Peyer's patch (tissue), 4 donors: ENCODE measurements around the gene PRPSAP1. TPM values are rescaled to one million over a fixed set of nuclear protein-coding genes. Genes with fewer than 3 reads are reported as not detected.
"Not testable (repeated sequence)": the region's sequence is repeated elsewhere in the genome, so short reads cannot be mapped to it uniquely, and the experiment has no call there.

Source experiments
- DNase-seq, 3 donors: peaks; one replicate each; pipeline ENCODE4 v3.0.0-alpha.2; 2017 to 2019
- H3K27ac ChIP-seq, 4 donors: fragments of 200-600 bp; sonication (generic); one replicate each; pipeline ENCODE4 v1.5.1; 2016 to 2019
- H3K27me3 ChIP-seq, 2 donors: fragments of 200-600 bp; sonication (generic); one replicate each; pipeline ENCODE4 v1.5.1; 2019
- H3K36me3 ChIP-seq, 3 donors: fragments of 200-600 bp; sonication (generic); one replicate each; pipeline ENCODE4 v1.5.1; 2016 to 2019
- H3K4me1 ChIP-seq, 4 donors: fragments of 200-600 bp; sonication (generic); one replicate each; pipeline ENCODE4 v1.5.1; 2016 to 2019
- H3K4me3 ChIP-seq, 4 donors: fragments of 200-600 bp; sonication (generic); 1 replicate in 3 of 4; 2 replicates in 1 of 4; pipeline ENCODE4 v1.5.1; 2016 to 2019; ENCODE audit warnings: mild to moderate bottlenecking in 1 of 4
- H3K9me3 ChIP-seq, 4 donors: fragments of 200-600 bp; sonication (generic); one replicate each; pipeline ENCODE4 v1.5.1; 2016 to 2019; ENCODE audit warnings: mild to moderate bottlenecking in 1 of 4
- POLR2A ChIP-seq, 2 donors: fragments of 450-650 bp; IDR thresholded peaks; one replicate each; pipeline ENCODE4 v1.5.1; 2017; ENCODE audit warnings: antibody characterized with exemption in 2 of 2, mild to moderate bottlenecking in 2 of 2, moderate library complexity in 2 of 2
- total RNA-seq, 4 donors: library from RNA; depleted of rRNA; stranded (reverse); fragments of >200 nt; gene quantifications; one replicate each; pipeline ENCODE4 v1.1.0, GENCODE V29; 2016
- TF ChIP-seq, protein P1 (sequence below), 6 experiments: fragments of 450-650 bp in 4 of 6; fragments of 200-600 bp in 2 of 6; sonication (generic) in 1 of 6; IDR thresholded peaks; one replicate each; pipeline ENCODE4 v1.5.1; 2017 to 2019; ENCODE audit warnings: antibody characterized with exemption in 6 of 6, mild to moderate bottlenecking in 3 of 6, moderate library complexity in 1 of 6

PRPSAP1 gene
- total RNA-seq, 4 donors from 2014 or later = 39.4 to 105 (median 70.4) TPM

DNA sequence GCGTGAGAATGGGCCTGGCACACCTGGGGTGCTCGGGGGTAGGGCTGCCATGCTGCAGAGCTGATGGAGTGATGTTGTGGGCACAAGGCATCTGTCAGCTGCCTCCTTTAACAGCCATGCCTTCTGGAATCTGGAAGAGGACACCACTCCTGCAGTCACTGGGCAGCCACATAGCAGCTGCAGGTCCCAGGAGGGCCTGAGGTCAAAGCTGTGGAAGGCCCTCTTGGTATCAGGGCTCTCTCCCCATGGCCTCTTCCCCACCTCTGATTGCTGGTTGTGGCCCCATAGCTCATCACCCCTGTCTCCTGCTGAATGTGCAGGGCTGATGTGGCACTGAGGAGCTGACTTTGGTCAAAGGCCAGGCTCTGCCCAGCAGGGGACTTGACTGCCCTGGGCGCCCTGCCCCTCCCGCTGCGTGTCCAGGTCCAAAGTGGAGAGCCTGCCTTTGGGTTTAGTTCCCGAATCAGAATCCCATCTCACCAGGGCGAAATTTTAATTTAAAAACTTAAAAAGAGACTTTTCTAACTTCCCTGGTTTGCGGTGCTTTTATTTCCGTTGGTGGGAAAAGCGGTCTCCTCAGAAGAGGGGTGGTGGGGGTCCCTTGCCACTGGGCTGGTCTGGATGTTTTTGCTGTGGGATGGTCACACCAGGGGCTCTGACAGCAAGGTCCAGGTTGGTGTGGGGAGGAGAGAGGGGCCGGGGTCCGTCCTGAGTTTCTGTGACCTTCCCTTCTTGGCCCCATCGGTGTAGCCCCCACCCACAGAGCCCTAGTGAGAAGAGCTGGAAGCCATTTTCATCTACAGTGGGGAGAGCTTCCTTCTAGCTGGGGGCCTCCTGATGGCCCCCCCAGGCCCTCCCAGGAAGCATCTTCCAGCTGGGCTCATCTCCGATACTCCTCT is 82.7 kb downstream of the PRPSAP1 start:
- peak in 2 of 3 donors; percentile 41 to 78 for DNase-seq
- H3K27ac ChIP-seq = peak overlapping the region; percentile 64 to 98 (median 81)
- H3K36me3 ChIP-seq = peaks cover 0 to 21% (median 0%) of the 10 kb centered on the region in 3 donors
- no peaks in the 10 kb centered on the region for H3K9me3 ChIP-seq
- TF ChIP-seq POLR2A (IDR thresholded peaks at IDR 0.05) = peak in 1 of 2 donors; percentile 42
- TF ChIP-seq, protein P1, sequence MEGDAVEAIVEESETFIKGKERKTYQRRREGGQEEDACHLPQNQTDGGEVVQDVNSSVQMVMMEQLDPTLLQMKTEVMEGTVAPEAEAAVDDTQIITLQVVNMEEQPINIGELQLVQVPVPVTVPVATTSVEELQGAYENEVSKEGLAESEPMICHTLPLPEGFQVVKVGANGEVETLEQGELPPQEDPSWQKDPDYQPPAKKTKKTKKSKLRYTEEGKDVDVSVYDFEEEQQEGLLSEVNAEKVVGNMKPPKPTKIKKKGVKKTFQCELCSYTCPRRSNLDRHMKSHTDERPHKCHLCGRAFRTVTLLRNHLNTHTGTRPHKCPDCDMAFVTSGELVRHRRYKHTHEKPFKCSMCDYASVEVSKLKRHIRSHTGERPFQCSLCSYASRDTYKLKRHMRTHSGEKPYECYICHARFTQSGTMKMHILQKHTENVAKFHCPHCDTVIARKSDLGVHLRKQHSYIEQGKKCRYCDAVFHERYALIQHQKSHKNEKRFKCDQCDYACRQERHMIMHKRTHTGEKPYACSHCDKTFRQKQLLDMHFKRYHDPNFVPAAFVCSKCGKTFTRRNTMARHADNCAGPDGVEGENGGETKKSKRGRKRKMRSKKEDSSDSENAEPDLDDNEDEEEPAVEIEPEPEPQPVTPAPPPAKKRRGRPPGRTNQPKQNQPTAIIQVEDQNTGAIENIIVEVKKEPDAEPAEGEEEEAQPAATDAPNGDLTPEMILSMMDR (IDR thresholded peaks at IDR 0.05) = no peak
- H3K27me3 ChIP-seq = no peaks in the 10 kb centered on the region
- peak overlapping the region in 3 of 4 donors; percentile 28 to 49 (median 40) for H3K4me3 ChIP-seq
- H3K4me1 ChIP-seq = peaks cover 8 to 66% (median 59%) of the 10 kb centered on the region in 4 donors

DNA sequence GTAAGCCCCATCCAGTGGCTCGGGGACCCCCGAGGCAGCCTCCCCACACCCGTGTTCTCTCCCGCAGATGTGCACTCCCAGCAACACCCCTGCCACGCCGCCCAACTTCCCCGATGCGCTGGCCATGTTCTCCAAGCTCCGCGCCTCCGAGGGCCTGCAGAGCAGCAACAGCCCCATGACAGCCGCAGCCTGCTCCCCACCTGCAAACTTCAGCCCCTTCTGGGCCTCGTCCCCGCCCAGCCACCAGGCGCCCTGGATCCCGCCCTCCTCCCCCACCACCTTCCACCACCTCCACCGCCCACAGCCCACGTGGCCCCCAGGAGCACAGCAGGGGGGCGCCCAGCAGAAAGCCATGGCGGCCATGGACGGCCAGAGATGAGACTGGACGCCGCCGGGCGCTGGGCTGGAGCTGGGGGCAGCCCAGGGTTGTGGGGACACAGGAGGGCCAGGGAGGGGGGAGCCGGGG is 83.6 kb downstream of the PRPSAP1 start:
- Histone ChIP-seq H3K27ac (peak overlapping the region; percentile 20 to 98 (median 70)), H3K4me1 (peaks cover 8 to 66% (median 59%) of the 10 kb centered on the region in 4 donors), H3K4me3 (peak overlapping the region in 2 of 4 donors; percentile 2 to 4), H3K9me3 (no peaks in the 10 kb centered on the region), H3K27me3 (no peaks in the 10 kb centered on the region), H3K36me3 (peaks cover 0 to 21% (median 0%) of the 10 kb centered on the region in 3 donors)
- TF ChIP-seq, protein P1 (IDR thresholded peaks at IDR 0.05) = no peak
- TF ChIP-seq POLR2A (IDR thresholded peaks at IDR 0.05) = no peak
- peak in 1 of 3 donors; percentile 36 for DNase-seq

DNA sequence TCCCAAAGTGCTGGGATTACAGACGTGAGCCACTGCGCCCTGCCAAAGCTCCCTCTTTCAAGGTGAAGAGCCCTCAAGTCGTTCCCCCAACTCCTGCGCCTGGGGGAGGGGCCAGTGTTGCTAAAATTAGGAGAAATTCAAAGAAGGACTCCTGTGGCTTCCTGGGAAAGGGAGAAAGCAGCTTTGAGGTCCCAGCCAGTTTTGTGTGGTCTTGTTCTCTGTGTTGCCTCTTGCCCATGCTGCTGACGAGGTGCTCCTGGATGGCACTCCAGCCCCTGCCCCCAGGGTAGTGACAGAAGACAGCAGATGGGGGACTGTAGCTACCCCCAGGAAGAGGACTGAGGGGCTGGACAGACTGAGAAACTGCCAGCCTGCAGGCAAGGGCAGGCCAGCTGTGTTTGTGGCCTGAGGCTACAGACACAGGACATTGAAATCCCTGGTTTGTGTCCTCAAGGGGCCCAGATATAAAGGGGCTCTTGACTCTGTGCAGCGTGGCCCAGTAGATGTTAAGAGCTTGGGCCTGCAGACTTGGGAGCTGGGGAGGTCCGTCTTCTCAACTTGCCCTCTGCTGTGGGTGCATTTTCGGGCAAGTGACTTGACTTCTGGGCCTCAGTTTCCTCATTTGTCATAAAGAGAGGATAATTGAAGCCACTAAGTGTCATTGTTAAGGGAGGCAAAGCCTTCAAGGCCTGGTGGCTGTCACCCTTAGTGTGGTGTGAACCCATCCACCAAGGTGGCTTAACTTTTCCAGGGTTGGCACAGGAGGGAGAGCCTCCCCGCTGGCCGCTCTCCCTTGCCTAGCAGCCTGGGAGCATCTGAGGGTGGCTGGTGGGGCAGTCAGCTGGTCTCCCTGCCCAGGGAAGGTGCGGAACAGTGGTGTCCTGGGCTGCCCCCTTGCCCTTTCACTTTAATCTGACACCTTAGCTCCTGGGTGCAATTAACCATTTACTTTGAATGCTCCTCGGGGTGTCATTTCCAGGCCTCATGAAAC is 84.4 kb downstream of the PRPSAP1 start:
- Histone ChIP-seq H3K4me3 (peak overlapping the region in 1 of 4 donors; percentile 87), H3K36me3 (peaks cover 0 to 21% (median 0%) of the 10 kb centered on the region in 3 donors), H3K27me3 (no peaks in the 10 kb centered on the region), H3K4me1 (peaks cover 10 to 66% (median 63%) of the 10 kb centered on the region in 4 donors), H3K9me3 (no peaks in the 10 kb centered on the region), H3K27ac (peak overlapping the region; percentile 63 to 98 (median 80))
- TF ChIP-seq, protein P1 (IDR thresholded peaks at IDR 0.05) = no peak
- TF ChIP-seq POLR2A (IDR thresholded peaks at IDR 0.05) = no peak
- DNase-seq = no peak

- Histone ChIP-seq H3K4me1 (peaks cover 15 to 71% (median 65%) of the 10 kb centered on the region in 4 donors), H3K9me3 (no peaks in the 10 kb centered on the region), H3K36me3 (peaks cover 0 to 21% (median 0%) of the 10 kb centered on the region in 3 donors), H3K27me3 (no peaks in the 10 kb centered on the region), H3K4me3 (peak overlapping the region in 3 of 4 donors; percentile 23 to 87 (median 36)), H3K27ac (peak overlapping the region; percentile 67 to 98 (median 84))
- peak; percentile 76 to 93 (median 90) for DNase-seq
- TF ChIP-seq, protein P1 (IDR thresholded peaks at IDR 0.05) = no peak
- TF ChIP-seq POLR2A (IDR thresholded peaks at IDR 0.05) = peak in 1 of 2 donors; percentile 76
These were observed 85.5 kb downstream of the PRPSAP1 start for GRCh38 chr17:76268015-76268749.

GRCh38 chr17:76267581-76268001 is 86.1 kb downstream of the PRPSAP1 start:
- peaks cover 0 to 21% (median 0%) of the 10 kb centered on the region in 3 donors for H3K36me3 ChIP-seq
- H3K9me3 ChIP-seq, DNase-seq, H3K27me3 ChIP-seq: not testable (repeated sequence)
- peak overlapping the region; percentile 67 to 98 (median 84) for H3K27ac ChIP-seq
- H3K4me3 ChIP-seq = peak overlapping the region in 3 of 4 donors; percentile 36 to 99 (median 87)
- peaks cover 15 to 70% (median 61%) of the 10 kb centered on the region in 4 donors for H3K4me1 ChIP-seq
